IPS-20b (cell line): ENCODE results near the gene STPG1.
A peak's percentile ranks its signal among the peaks of the same experiment; 100 is the strongest.

Source experiments
- H3K27ac ChIP-seq: one replicate; pipeline ENCODE4 v1.5.1; 2013; ENCODE audit warnings: low read length
- H3K27me3 ChIP-seq: 2 replicates; pipeline ENCODE4 v1.6.1; 2013; ENCODE audit warnings: mild to moderate bottlenecking, low read length, inconsistent platforms; ENCODE audit not compliant: insufficient read depth
- H3K36me3 ChIP-seq: 2 replicates; pipeline ENCODE4 v1.6.1; 2013; ENCODE audit warnings: low read depth, mild to moderate bottlenecking, inconsistent platforms, low read length, moderate library complexity; ENCODE audit not compliant: insufficient read depth
- H3K4me1 ChIP-seq: 2 replicates; pipeline ENCODE4 v1.6.1; 2013; ENCODE audit warnings: mild to moderate bottlenecking, control low read depth, inconsistent platforms, low read length, moderate library complexity; ENCODE audit not compliant: insufficient read depth
- H3K4me3 ChIP-seq: 2 replicates; pipeline ENCODE4 v1.5.1; 2013; ENCODE audit warnings: mild to moderate bottlenecking, low read length, inconsistent platforms
- H3K9ac ChIP-seq: 2 replicates; pipeline ENCODE4 v1.6.1; 2013; ENCODE audit warnings: low read depth, mild to moderate bottlenecking, inconsistent platforms, low read length, moderate library complexity
- H3K9me3 ChIP-seq: 2 replicates; pipeline ENCODE4 v1.6.1; 2013; ENCODE audit warnings: mild to moderate bottlenecking, low read depth, low read length, inconsistent platforms; ENCODE audit not compliant: insufficient read depth

Gene STPG1

DNA sequence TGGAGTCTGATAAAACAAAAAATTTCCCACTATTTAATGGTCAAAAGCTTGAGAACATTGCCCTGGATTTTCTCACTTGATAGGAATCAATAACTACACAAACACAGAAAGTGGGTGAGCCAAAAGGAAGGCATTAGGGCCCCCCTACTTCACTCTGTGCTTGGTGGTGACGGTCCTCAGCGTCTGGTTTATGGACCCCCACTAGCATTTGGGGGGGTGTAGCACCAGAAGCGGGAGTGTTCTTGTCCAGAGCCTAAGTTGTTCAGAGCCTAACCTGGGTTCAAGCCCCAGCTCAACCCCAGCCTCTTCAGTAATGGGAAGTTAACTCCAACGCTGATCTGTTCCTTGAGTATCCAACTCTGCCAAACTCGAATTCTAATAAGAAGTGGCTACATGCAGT lies 33.1 kb downstream of the STPG1 start:
- Histone ChIP-seq H3K36me3 (peaks cover 3% of the 10 kb centered on the region; the same call in 1 of the 2 replicates), H3K9me3 (no peaks in the 10 kb centered on the region), H3K27me3 (no peaks in the 10 kb centered on the region), H3K27ac (no peak overlapping the region), H3K4me3 (no peak overlapping the region), H3K4me1 (peaks cover 4% of the 10 kb centered on the region; the same call in 1 of the 2 replicates), H3K9ac (no peak overlapping the region)

DNA sequence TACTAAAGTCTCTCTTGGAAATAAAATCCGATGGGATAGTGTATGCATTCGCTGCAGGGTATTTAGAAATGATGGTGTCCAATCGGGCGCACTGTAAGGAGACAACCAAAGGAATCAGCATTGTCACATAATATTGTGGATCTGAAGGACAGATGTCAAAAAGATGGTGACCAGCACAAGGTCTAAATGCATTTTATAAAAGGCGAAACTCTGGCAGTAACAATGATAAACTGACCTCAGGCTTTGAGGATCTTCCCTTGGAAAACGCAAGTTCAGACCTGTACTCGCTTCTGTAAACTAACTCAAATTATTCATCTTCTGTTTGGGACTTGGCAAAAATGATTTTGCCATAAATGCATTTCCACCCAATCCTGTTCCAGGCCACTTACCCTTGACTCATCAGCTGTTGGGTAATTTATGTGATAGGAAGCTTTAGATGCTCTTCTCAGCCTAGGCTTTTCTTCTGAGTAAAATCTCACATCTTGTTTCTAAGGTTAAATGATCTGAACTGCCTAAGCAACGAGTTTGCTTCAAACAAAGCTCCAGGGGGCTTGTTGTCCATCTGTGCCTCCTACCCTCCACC lies 33.8 kb downstream of the STPG1 start:
- H3K4me3 ChIP-seq, result no peak overlapping the region
- no peak overlapping the region for H3K27ac ChIP-seq
- peaks cover 11% of the 10 kb centered on the region for H3K4me1 ChIP-seq
- peaks cover 3% of the 10 kb centered on the region; the same call in 1 of the 2 replicates for H3K36me3 ChIP-seq
- H3K9me3 ChIP-seq, result no peaks in the 10 kb centered on the region
- no peak overlapping the region for H3K9ac ChIP-seq
- H3K27me3 ChIP-seq, result no peaks in the 10 kb centered on the region

DNA sequence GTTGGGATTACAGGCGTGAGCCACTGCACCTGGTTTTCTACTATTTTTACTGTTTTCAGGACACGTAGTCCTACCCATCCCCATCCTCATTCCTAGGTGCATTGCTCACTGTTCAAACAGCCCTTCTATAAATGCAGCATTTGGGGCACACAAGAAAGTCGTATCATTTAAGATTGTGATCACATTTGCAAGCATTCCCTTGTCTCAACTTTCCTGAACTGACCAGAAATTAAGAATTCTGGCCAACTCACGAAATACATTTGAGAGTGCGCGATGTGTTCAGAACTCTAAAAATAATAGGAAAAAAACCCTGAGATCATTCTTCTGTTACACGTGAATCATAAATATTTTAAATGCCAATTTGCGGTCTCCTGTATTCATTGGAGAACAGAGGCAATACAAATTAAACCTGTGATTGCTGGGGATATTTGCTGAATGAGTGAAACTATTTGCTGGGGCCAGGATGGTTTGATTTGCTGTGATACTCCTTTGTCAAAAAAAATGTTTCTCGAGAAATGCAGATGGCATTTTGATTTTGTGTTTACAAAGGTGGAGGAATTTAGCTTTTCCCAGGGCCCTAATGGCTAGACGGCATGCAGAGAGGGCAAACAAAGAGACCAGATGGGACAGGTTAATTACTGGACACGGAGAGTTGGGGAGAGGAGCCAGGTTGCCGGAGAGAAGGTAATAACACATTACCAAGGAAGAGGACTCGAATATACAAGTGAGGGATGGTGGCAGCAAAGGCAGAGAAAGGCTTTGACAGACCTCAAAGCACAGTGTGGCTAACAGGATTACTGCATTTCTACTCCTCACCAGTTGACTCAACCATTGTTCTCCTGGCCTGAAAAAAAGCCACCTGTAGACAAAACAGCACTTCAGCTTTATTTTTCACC lies 38.4 kb downstream of the STPG1 start:
- peak overlapping the region; percentile 33; the same call in 1 of the 2 replicates for H3K9ac ChIP-seq
- H3K4me3 ChIP-seq, result peak overlapping the region; percentile 20; the same call in 1 of the 2 replicates
- H3K36me3 ChIP-seq, result peaks cover 3% of the 10 kb centered on the region; the same call in 1 of the 2 replicates
- peaks cover 11% of the 10 kb centered on the region for H3K4me1 ChIP-seq
- no peaks in the 10 kb centered on the region for H3K27me3 ChIP-seq
- no peak overlapping the region for H3K27ac ChIP-seq
- H3K9me3 ChIP-seq, result no peaks in the 10 kb centered on the region

DNA sequence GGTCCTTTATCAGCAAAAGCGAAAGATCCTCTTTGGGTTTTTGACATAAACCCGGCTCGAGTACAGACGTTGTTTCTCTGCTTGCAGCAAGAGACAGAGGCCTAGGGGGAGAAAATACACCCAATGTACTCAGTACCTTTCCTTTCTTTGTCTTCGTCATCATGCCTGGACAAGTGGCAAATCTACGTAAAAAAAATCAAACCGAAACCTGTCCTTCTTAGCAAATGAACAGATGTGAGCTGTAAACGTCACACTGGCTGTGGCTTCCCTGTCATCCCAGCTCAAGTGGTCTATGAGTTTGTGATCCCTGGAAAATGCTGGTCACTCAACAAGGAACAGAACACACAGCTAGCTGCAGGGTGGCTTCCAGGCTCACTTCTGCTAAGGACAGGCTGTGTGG lies 39.9 kb downstream of the STPG1 start:
- no peak overlapping the region for H3K4me3 ChIP-seq
- peaks cover 1% of the 10 kb centered on the region; the same call in 1 of the 2 replicates for H3K36me3 ChIP-seq
- H3K27me3 ChIP-seq, result no peaks in the 10 kb centered on the region
- no peak overlapping the region for H3K9ac ChIP-seq
- H3K27ac ChIP-seq, result no peak overlapping the region
- no peaks in the 10 kb centered on the region for H3K9me3 ChIP-seq
- peaks cover 11% of the 10 kb centered on the region for H3K4me1 ChIP-seq

GRCh38 chr1:24373044-24373443 lies 40.5 kb downstream of the STPG1 start:
- H3K27me3 ChIP-seq, result no peaks in the 10 kb centered on the region
- H3K9ac ChIP-seq, result no peak overlapping the region
- peaks cover 11% of the 10 kb centered on the region for H3K4me1 ChIP-seq
- no peaks in the 10 kb centered on the region for H3K36me3 ChIP-seq
- H3K9me3 ChIP-seq, result no peaks in the 10 kb centered on the region
- H3K27ac ChIP-seq, result no peak overlapping the region
- no peak overlapping the region for H3K4me3 ChIP-seq

- Histone ChIP-seq H3K27me3 (no peaks in the 10 kb centered on the region), H3K4me3 (no peak overlapping the region), H3K9ac (no peak overlapping the region), H3K27ac (no peak overlapping the region), H3K4me1 (no peaks in the 10 kb centered on the region), H3K9me3 (no peaks in the 10 kb centered on the region), H3K36me3 (no peaks in the 10 kb centered on the region)
These were observed 43.8 kb downstream of the STPG1 start for GRCh38 chr1:24369801-24370200.

DNA sequence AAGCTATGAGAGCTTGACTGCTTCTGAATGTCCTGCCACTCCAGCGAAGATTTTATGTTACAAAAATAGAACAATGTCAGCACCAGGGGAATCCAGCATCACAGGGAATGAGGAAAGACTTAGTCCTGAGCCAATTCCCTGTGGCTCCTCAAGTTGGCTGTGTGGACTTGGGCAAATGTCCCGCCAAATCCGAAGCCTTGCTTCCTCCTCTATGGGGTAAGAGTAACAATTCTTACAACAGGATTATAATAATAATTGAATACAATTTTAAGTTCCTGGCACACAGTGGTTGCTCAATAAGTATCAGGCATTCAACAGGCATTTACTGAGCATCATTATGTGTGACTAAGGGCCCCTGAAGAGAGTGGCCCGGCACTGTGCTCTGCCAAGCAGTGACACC lies 44.4 kb downstream of the STPG1 start:
- H3K27me3 ChIP-seq, result no peaks in the 10 kb centered on the region
- H3K27ac ChIP-seq, result no peak overlapping the region
- H3K9me3 ChIP-seq, result no peaks in the 10 kb centered on the region
- H3K4me1 ChIP-seq, result no peaks in the 10 kb centered on the region
- no peak overlapping the region for H3K9ac ChIP-seq
- no peak overlapping the region for H3K4me3 ChIP-seq
- no peaks in the 10 kb centered on the region for H3K36me3 ChIP-seq

DNA sequence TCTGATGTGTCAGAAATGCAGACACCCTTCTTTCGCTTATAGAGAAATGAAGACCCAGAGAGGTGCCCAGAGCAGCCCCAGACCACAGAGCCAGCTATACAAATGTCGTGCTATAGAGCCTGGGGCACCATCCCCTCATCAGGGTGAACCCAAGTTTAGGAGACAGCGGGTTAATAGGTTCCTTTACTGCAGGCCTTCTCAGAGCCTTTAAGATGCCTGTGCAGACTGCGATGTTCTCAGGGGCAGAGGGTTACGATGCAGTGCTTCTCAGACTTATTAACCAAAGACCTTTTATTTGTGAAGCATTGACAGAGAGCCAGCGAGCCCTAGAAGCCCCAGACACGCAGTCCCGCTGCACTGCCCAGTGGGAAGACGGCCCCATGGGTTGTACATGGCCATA lies 46.9 kb downstream of the STPG1 start:
- Histone ChIP-seq H3K4me1 (no peaks in the 10 kb centered on the region), H3K9me3 (no peaks in the 10 kb centered on the region), H3K27ac (no peak overlapping the region), H3K4me3 (no peak overlapping the region), H3K27me3 (no peaks in the 10 kb centered on the region), H3K36me3 (no peaks in the 10 kb centered on the region), H3K9ac (no peak overlapping the region)

- Histone ChIP-seq H3K9me3 (no peaks in the 10 kb centered on the region), H3K4me1 (no peaks in the 10 kb centered on the region), H3K36me3 (no peaks in the 10 kb centered on the region), H3K27ac (no peak overlapping the region), H3K4me3 (no peak overlapping the region), H3K9ac (no peak overlapping the region), H3K27me3 (no peaks in the 10 kb centered on the region)
These were observed 48.5 kb downstream of the STPG1 start for GRCh38 chr1:24364975-24365678.

- no peak overlapping the region for H3K27ac ChIP-seq
- H3K9ac ChIP-seq, result no peak overlapping the region
- H3K4me3 ChIP-seq, result no peak overlapping the region
- no peaks in the 10 kb centered on the region for H3K27me3 ChIP-seq
- H3K4me1 ChIP-seq, result no peaks in the 10 kb centered on the region
- H3K9me3 ChIP-seq, result no peaks in the 10 kb centered on the region
- H3K36me3 ChIP-seq, result no peaks in the 10 kb centered on the region
These were observed 49.0 kb downstream of the STPG1 start for GRCh38 chr1:24364605-24364974.

DNA sequence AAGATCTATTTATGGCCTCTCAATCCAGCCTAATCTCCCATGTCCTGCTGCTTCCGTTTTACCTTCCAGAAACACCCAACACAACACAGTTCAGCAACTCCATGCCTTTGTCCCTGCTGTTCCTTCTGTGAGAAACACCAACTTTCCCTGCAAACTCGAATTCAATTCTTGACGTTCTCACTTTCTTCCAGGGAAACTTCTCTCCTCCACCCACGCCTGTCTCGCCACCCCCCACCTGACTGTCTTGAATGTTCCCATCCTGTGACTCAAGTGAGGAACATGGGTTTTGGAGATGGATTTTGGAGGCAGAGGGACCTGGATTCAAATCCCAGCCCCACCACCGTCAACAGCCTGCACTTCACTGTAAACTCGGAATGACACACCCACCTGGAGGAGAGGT lies 49.6 kb downstream of the STPG1 start:
- Histone ChIP-seq H3K27ac (no peak overlapping the region), H3K9ac (no peak overlapping the region), H3K4me3 (no peak overlapping the region), H3K27me3 (no peaks in the 10 kb centered on the region), H3K4me1 (no peaks in the 10 kb centered on the region), H3K36me3 (no peaks in the 10 kb centered on the region), H3K9me3 (no peaks in the 10 kb centered on the region)
